ENCODE measurements around the gene CISD3. TPM values are rescaled to one million over a fixed set of nuclear protein-coding genes. Genes with fewer than 3 reads are reported as not detected.

CISD3 gene
- total and polyA plus RNA-seq, 4 donors = 2.1 to 18.6 (median 11.8) TPM

DNA sequence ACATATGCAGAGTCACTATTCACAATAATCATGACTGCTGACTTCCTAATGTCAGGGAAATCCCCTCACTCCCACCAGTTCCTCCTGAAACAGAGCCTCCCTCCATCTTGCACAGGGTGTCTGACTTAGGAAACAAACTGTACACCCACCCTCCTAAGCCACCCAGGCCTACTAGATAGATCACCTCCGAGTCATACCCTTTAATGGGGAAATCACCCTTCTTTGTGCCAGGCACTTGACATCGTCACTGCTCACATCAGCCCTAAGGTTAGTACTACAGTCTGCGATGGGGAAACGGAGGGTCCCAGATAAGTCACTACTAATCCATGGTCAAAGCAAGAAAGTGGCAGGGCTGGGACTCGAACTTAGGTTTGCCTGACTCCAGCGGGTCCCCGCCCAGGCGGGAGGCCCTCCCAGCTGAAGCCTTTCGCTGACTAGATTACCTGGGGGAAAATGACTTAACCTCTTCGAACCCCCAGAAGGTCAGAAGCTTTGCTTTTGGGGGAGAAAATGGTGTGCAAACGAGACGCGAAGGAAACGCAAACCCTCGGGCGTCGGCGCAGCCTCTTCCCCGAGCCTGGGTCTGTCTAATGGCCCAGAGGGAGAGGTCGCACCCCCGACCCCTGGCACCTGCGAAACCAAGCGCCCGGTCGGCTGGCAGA is 28.5 kb upstream of the CISD3 start:
- Histone ChIP-seq H3K4me3 (ENCODE audit: low read depth, low read length) (peak overlapping the region; percentile 95), H3K27ac (ENCODE audit: low read depth, low read length) (peak overlapping the region; percentile 68)
- WGBS (ENCODE audit: insufficient coverage) = 3% methylated on average over 24 of the region's 25 CpGs

GRCh38 chr17:38702166-38702915 is 27.8 kb upstream of the CISD3 start:
- Histone ChIP-seq H3K27ac (ENCODE audit: low read depth, low read length) (peak overlapping the region; percentile 90), H3K36me3 (ENCODE audit: control insufficient read depth, insufficient read depth, low read length) (peaks cover 3% of the 10 kb centered on the region), H3K4me1 (ENCODE audit: control insufficient read depth, insufficient read depth, low read length) (peaks cover 49% of the 10 kb centered on the region)

More for the DNA sequence above, 28.5 kb upstream of the CISD3 start:
- peaks cover 42% of the 10 kb centered on the region for H3K4me1 ChIP-seq (ENCODE audit: control insufficient read depth, insufficient read depth, low read length)
- no peaks in the 10 kb centered on the region for H3K36me3 ChIP-seq (ENCODE audit: control insufficient read depth, insufficient read depth, low read length)
- peaks cover 19% of the 10 kb centered on the region for H3K27me3 ChIP-seq (ENCODE audit: control insufficient read depth, insufficient read depth, low read length)
- DNase-seq (ENCODE audit: low read depth in 4 of 6, low spot score in 6 of 6) = no peak
- H3K9me3 ChIP-seq (ENCODE audit: control insufficient read depth, insufficient read depth, low read length) = no peaks in the 10 kb centered on the region

DNA sequence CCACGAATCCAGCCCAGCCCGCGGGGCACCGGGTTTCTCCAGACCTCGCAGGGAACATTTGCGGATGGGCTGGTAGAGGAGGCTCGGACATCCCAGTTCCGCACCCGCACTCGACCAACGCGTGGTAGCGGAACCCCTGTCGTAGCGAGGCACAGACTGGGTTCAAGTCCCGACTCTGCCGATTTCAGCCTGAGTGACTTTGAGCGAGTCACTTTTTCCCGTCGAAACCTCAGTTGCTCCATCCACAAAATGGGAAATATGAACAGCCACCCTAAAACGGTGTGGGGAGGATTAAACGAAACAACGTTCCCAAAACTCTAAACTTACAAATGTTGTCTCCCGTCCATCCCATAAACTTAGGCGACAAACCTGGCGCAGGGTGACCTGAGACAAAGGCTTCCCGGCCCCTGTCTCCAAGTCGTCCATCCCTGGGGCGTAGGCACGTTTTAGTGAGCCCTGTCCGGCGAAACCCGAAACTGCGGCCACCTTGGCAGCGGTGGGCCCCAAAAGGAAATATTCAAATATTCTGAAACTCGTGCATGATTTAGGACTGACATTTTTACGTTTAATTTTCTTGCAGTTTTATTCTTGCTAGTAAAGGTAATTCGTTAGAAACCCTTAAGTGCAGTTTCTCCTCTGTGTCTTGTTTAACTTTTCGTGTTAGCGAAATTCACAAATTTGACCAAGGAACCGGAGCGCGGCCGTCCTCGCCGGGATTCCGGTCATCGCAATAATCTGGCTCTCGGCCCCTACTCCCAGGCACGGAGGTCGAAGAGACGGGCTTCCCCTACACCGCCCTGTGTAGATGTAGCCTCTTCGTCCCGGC is 27.0 kb upstream of the CISD3 start:
- Histone ChIP-seq H3K36me3 (ENCODE audit: control insufficient read depth, insufficient read depth, low read length) (peaks cover 8% of the 10 kb centered on the region), H3K27me3 (ENCODE audit: control insufficient read depth, insufficient read depth, low read length) (peaks cover 19% of the 10 kb centered on the region), H3K4me1 (ENCODE audit: control insufficient read depth, insufficient read depth, low read length) (peaks cover 53% of the 10 kb centered on the region), H3K4me3 (ENCODE audit: low read depth, low read length) (peak overlapping the region; percentile 95), H3K27ac (ENCODE audit: low read depth, low read length) (peak overlapping the region; percentile 90), H3K9me3 (ENCODE audit: control insufficient read depth, insufficient read depth, low read length) (no peaks in the 10 kb centered on the region)
- DNase-seq (ENCODE audit: low read depth in 4 of 6, low spot score in 6 of 6) = no peak
- 3% methylated on average over 49 of the region's 55 CpGs for WGBS (ENCODE audit: insufficient coverage)

More at GRCh38 chr17:38702166-38702915, 27.8 kb upstream of the CISD3 start:
- Histone ChIP-seq H3K9me3 (ENCODE audit: control insufficient read depth, insufficient read depth, low read length) (no peaks in the 10 kb centered on the region), H3K27me3 (ENCODE audit: control insufficient read depth, insufficient read depth, low read length) (peaks cover 19% of the 10 kb centered on the region), H3K4me3 (ENCODE audit: low read depth, low read length) (peak overlapping the region; percentile 95)
- peak in 5 of 6 donors; percentile 66 to 95 (median 81) for DNase-seq (ENCODE audit: low read depth in 4 of 6, low spot score in 6 of 6)
- 0% methylated on average over 81 of the region's 81 CpGs for WGBS (ENCODE audit: insufficient coverage)

GRCh38 chr17:38703742-38704605 is 26.2 kb upstream of the CISD3 start:
- H3K4me3 ChIP-seq (ENCODE audit: low read depth, low read length) = peak overlapping the region; percentile 95
- peaks cover 16% of the 10 kb centered on the region for H3K36me3 ChIP-seq (ENCODE audit: control insufficient read depth, insufficient read depth, low read length)
- peak overlapping the region; percentile 88 for H3K27ac ChIP-seq (ENCODE audit: low read depth, low read length)
- no peaks in the 10 kb centered on the region for H3K9me3 ChIP-seq (ENCODE audit: control insufficient read depth, insufficient read depth, low read length)
- DNase-seq (ENCODE audit: low read depth in 4 of 6, low spot score in 6 of 6) = peak in 2 of 6 donors; percentile 20 to 62
- H3K27me3 ChIP-seq (ENCODE audit: control insufficient read depth, insufficient read depth, low read length) = peaks cover 19% of the 10 kb centered on the region
- WGBS (ENCODE audit: insufficient coverage) = 1% methylated on average over 36 of the region's 50 CpGs
- peaks cover 53% of the 10 kb centered on the region for H3K4me1 ChIP-seq (ENCODE audit: control insufficient read depth, insufficient read depth, low read length)

- peak within 1 kb of the TSS; percentile 88 for H3K27ac ChIP-seq (ENCODE audit: low read depth, low read length)
- peak in 4 of 6 donors; percentile 71 to 95 (median 88) for DNase-seq (ENCODE audit: low read depth in 4 of 6, low spot score in 6 of 6)
- H3K27me3 ChIP-seq (ENCODE audit: control insufficient read depth, insufficient read depth, low read length) = peaks cover 19% of the 10 kb centered on the region
- H3K4me3 ChIP-seq (ENCODE audit: low read depth, low read length) = peak within 1 kb of the TSS; percentile 95
- peaks cover 53% of the 10 kb centered on the region for H3K4me1 ChIP-seq (ENCODE audit: control insufficient read depth, insufficient read depth, low read length)
- H3K36me3 ChIP-seq (ENCODE audit: control insufficient read depth, insufficient read depth, low read length) = peaks cover 23% of the 10 kb centered on the region
- H3K9me3 ChIP-seq (ENCODE audit: control insufficient read depth, insufficient read depth, low read length) = no peaks in the 10 kb centered on the region
- 0% methylated on average over 86 of the region's 100 CpGs for WGBS (ENCODE audit: insufficient coverage)
These were observed 25.3 kb upstream of the CISD3 start, which contains the start of gene MLLT6 for GRCh38 chr17:38704606-38705522. Gene MLLT6 (plus strand): TSS chr17:38705273. CDS start chr17:38705633, 360 bp downstream.

GRCh38 chr17:38705523-38705802 is 24.7 kb upstream of the CISD3 start:
- WGBS (ENCODE audit: insufficient coverage) = 0% methylated on average over 11 of the region's 32 CpGs
- H3K9me3 ChIP-seq (ENCODE audit: control insufficient read depth, insufficient read depth, low read length) = no peaks in the 10 kb centered on the region
- H3K27ac ChIP-seq (ENCODE audit: low read depth, low read length) = no peak overlapping the region
- peaks cover 19% of the 10 kb centered on the region for H3K27me3 ChIP-seq (ENCODE audit: control insufficient read depth, insufficient read depth, low read length)
- peaks cover 53% of the 10 kb centered on the region for H3K4me1 ChIP-seq (ENCODE audit: control insufficient read depth, insufficient read depth, low read length)
- H3K4me3 ChIP-seq (ENCODE audit: low read depth, low read length) = peak overlapping the region; percentile 81
- no peak for DNase-seq (ENCODE audit: low read depth in 4 of 6, low spot score in 6 of 6)
- H3K36me3 ChIP-seq (ENCODE audit: control insufficient read depth, insufficient read depth, low read length) = peaks cover 29% of the 10 kb centered on the region

DNA sequence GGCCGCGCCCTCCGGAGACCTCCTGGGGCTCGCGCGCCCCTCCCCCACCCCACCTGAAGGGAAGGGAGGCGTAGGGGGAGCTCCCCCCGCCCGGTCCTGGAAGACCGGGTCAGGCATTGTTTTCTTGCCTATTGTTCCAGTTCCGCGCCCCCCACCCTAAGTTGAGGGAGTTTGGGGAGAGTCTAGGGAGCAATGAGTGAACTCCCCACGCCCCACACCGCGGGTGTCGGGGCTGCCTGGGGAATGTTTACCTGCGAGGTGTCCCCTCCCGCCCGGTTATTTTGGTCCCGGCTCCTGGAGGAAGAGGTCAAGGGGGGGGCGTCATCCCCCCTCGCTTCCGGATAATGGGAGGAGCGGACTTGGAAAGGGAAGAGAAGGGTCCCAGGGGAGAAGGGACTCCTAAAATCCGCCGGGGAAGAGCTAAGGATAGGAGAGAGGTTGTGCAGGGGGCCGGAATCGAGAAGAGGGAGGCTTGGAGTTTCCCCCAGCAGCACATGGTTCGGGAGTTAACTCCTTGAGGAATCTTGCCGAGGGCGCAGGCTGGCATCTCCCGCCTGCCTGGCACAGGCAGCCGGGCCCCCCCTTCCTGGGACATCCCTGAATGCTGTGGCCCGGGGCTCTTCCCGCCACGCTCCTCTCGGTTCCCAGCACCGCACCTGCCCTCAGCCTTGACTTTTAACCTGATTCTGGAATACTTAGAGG is 24.2 kb upstream of the CISD3 start:
- peak overlapping the region; percentile 61 for H3K27ac ChIP-seq (ENCODE audit: low read depth, low read length)
- 0% methylated on average over 20 of the region's 38 CpGs for WGBS (ENCODE audit: insufficient coverage)
- peaks cover 32% of the 10 kb centered on the region for H3K36me3 ChIP-seq (ENCODE audit: control insufficient read depth, insufficient read depth, low read length)
- DNase-seq (ENCODE audit: low read depth in 4 of 6, low spot score in 6 of 6) = peak in 2 of 6 donors; percentile 63 to 72
- no peaks in the 10 kb centered on the region for H3K9me3 ChIP-seq (ENCODE audit: control insufficient read depth, insufficient read depth, low read length)
- H3K4me1 ChIP-seq (ENCODE audit: control insufficient read depth, insufficient read depth, low read length) = peaks cover 53% of the 10 kb centered on the region
- peak overlapping the region; percentile 81 for H3K4me3 ChIP-seq (ENCODE audit: low read depth, low read length)
- H3K27me3 ChIP-seq (ENCODE audit: control insufficient read depth, insufficient read depth, low read length) = peaks cover 19% of the 10 kb centered on the region

All from spinal cord (tissue), 10 donors.